B cell (primary cell): ENCODE measurements around the gene ELP2. TPM values are rescaled to one million over a fixed set of nuclear protein-coding genes. Genes with fewer than 3 reads are reported as not detected.

Experiments used
- ATAC-seq: fragments of 200-7000 bp; cut with Tn5 transposase; one replicate; pipeline ENCODE4 v1.10.0; 2021; ENCODE audit warnings: low read depth, mild to moderate bottlenecking, moderate number of reproducible peaks, moderate library complexity
- CTCF ChIA-PET: fragments of 350-600 bp; sonication (Branson Sonifier 250); formaldehyde crosslinking; loops from one replicate; lab custom pipeline; 2021; ENCODE audit warnings: antibody characterized with exemption, inconsistent platforms; lab: Charles Lee
- POLR2A ChIA-PET: fragments of 350-600 bp; sonication (Branson Sonifier 250); formaldehyde crosslinking; loops from one replicate; lab custom pipeline; 2021; ENCODE audit warnings: antibody characterized with exemption; lab: Charles Lee
- DNase-seq: peaks from one replicate; pipeline ENCODE4 v3.0.0; 2013
- H2AFZ ChIP-seq: 2 replicates; pipeline ENCODE4 v1.6.1; 2012; ENCODE audit warnings: mild to moderate bottlenecking, low read depth, low read length; ENCODE audit not compliant: insufficient read depth, poor library complexity, severe bottlenecking
- H3K27ac ChIP-seq, 2 donors: 1 replicate in 1 of 2; 2 replicates in 1 of 2; pipeline ENCODE4 v1.5.1; 2012 to 2013; ENCODE audit warnings: low read length in 2 of 2, mild to moderate bottlenecking in 2 of 2, moderate library complexity in 1 of 2
- H3K27me3 ChIP-seq, 4 experiments: fragments of 200-600 bp in 1 of 4; sonication (generic) in 1 of 4; replicated peaks in 1 of 4; 1 replicate in 2 of 4; 2 replicates in 2 of 4; pipeline versions ENCODE4 v1.6.1 to v1.7.0; 2013 to 2016; ENCODE audit warnings: low read length in 3 of 4, mild to moderate bottlenecking in 2 of 4, mixed read lengths in 1 of 4, moderate library complexity in 1 of 4; ENCODE audit not compliant: insufficient read depth in 4 of 4, control insufficient read depth in 3 of 4; ENCODE audit errors: control extremely low read depth in 1 of 4
- H3K36me3 ChIP-seq, 2 experiments: replicated peaks in 1 of 2; 1 replicate in 1 of 2; 2 replicates in 1 of 2; pipeline versions ENCODE4 v1.6.1 to v1.7.1; 2013; ENCODE audit warnings: low read length in 1 of 2; ENCODE audit not compliant: insufficient read depth in 2 of 2, control insufficient read depth in 1 of 2; ENCODE audit errors: control extremely low read depth in 1 of 2, extremely low read depth in 1 of 2
- H3K4me1 ChIP-seq, 2 donors: fragments of 200-600 bp in 1 of 2; sonication (generic) in 1 of 2; 1 replicate in 1 of 2; 2 replicates in 1 of 2; pipeline versions ENCODE4 v1.5.1 to v1.6.1; 2013 to 2017; ENCODE audit warnings: low read length in 2 of 2; ENCODE audit not compliant: control insufficient read depth in 2 of 2, insufficient read depth in 2 of 2
- H3K4me2 ChIP-seq: replicated peaks from 2 replicates; pipeline ENCODE3; 2012; ENCODE audit warnings: mild to moderate bottlenecking, low read depth, low read length; ENCODE audit not compliant: poor library complexity, severe bottlenecking
- H3K4me3 ChIP-seq, 5 experiments: fragments of 200-600 bp in 1 of 5; sonication (generic) in 1 of 5; 1 replicate in 3 of 5; 2 replicates in 2 of 5; pipeline versions ENCODE4 v1.5.1 to v1.7.0; 2011 to 2016; ENCODE audit warnings: low read length in 4 of 5, mild to moderate bottlenecking in 4 of 5, low read depth in 2 of 5, control low read depth in 1 of 5, moderate library complexity in 1 of 5; ENCODE audit not compliant: insufficient read depth in 1 of 5; ENCODE audit errors: control extremely low read depth in 1 of 5, extremely low read depth in 1 of 5
- H3K79me2 ChIP-seq: fragments of 200-600 bp; sonication (generic); one replicate; pipeline ENCODE4 v1.6.0; 2016; ENCODE audit warnings: low read length; ENCODE audit not compliant: control insufficient read depth, insufficient read depth
- H3K9ac ChIP-seq: fragments of 200-600 bp; sonication (generic); 2 replicates; pipeline ENCODE4 v1.6.1; 2017; ENCODE audit warnings: mild to moderate bottlenecking, low read length, moderate library complexity
- H3K9me3 ChIP-seq, 3 donors: one replicate each; pipeline versions ENCODE4 v1.6.1 to v1.7.1; 2013; ENCODE audit warnings: low read length in 2 of 3; ENCODE audit not compliant: control insufficient read depth in 2 of 3, insufficient read depth in 1 of 3; ENCODE audit errors: control extremely low read depth in 1 of 3
- H4K20me1 ChIP-seq: 2 replicates; pipeline ENCODE4 v1.6.0; 2012; ENCODE audit warnings: mild to moderate bottlenecking, low read length; ENCODE audit not compliant: insufficient read depth, control insufficient read depth, poor library complexity, severe bottlenecking
- H3K27ac Mint-ChIP-seq: one replicate; pipeline ENCODE4 v1.8.0; 2021; ENCODE audit warnings: mixed read lengths
- H3K27me3 Mint-ChIP-seq: one replicate; pipeline ENCODE4 v1.8.0; 2021; ENCODE audit warnings: mixed read lengths
- H3K4me1 Mint-ChIP-seq: one replicate; pipeline ENCODE4 v1.8.0; 2021; ENCODE audit warnings: mixed read lengths
- H3K4me3 Mint-ChIP-seq: one replicate; pipeline ENCODE4 v1.8.0; 2021; ENCODE audit warnings: mixed read lengths
- H3K9me3 Mint-ChIP-seq: one replicate; pipeline ENCODE4 v1.8.0; 2022; ENCODE audit warnings: mixed read lengths; ENCODE audit not compliant: insufficient read depth
- EZH2 ChIP-seq: IDR thresholded peaks from 2 replicates; pipeline ENCODE4 v1.6.1; 2012; ENCODE audit warnings: borderline replicate concordance, low read depth, mild to moderate bottlenecking, moderate library complexity, low read length; ENCODE audit not compliant: insufficient read depth, poor library complexity, severe bottlenecking
- WGBS: methylation state at CpG from one replicate; pipeline ENCODE4 v1.1.5; 2013; ENCODE audit warnings: missing lambda C conversion rate; ENCODE audit not compliant: insufficient coverage; 5-methylcytosine and 5-hydroxymethylcytosine counted together
- intact Hi-C: fragments of 100-400 bp; cut with micrococcal nuclease; formaldehyde crosslinking; loops from one replicate; pipeline ENCODE4 v1.10.0; 2022
- polyA plus RNA-seq: library from polyadenylated mRNA; depleted of rRNA; stranded (reverse); fragments of >200 nt; gene quantifications from 2 replicates; pipeline ENCODE4 v1.2.3, GENCODE V29; 2012
- total RNA-seq, 2 donors: library from RNA; stranded (reverse); fragments of 120-200 nt in 1 of 2; gene quantifications; 1 replicate in 1 of 2; 2 replicates in 1 of 2; pipeline versions ENCODE4 v1.2.3 to v1.2.4, GENCODE V29; 2013 to 2022
- TF ChIP-seq, protein P1 (sequence below): fragments of 200-600 bp; IDR thresholded peaks from one replicate; pipeline ENCODE4 v1.8.0; 2022; ENCODE audit warnings: antibody characterized with exemption, mild to moderate bottlenecking

The ELP2 gene
- total and polyA plus RNA-seq, 2 donors (not counting 1 experiment from before 2014, with no cell fraction given): 45.7 to 137 TPM

DNA sequence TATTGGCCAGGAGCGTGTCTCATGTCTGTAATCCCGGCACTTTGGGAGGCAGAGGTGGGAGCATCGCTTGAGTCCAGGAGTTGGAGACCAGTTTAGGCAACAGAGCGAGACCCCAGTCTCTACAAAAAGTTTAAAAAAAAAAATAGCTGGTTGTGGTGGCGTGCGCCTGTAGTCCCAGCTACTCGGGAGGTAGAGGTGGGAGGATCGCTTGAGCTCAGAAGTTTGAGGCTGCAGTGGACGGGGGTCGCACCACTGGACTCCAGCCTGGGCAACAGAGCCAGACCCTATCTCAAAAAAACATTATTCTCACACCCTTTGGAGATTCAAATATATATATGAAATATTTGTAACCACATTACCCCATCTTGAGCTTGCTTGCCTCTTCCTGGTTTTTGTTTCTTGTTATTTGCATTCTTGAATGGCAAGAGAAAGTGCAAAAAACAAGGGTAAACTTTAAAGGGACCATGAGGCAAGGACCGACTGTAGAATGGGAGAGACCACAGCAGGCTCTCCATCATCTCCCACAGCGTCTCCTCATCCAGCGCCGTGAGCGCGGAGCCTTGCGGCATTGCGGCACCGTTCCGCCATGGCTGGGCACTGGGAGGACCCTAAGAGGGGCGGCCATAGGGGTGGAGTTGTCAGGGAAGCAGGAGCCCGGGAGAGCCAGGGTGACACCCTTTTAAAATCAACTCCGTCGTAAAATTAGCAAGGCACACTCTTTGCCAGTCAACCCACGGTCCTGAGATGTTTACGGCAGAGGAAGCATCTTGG, 1.4 kb downstream of the ELP2 start:
- Histone ChIP-seq H3K27ac (no peak overlapping the region), H3K9ac (peak overlapping the region; percentile 92), H3K79me2 (peaks cover 68% of the 10 kb centered on the region), H3K36me3 (peaks cover 0 to 12% of the 10 kb centered on the region in 2 experiments), H3K4me1 (peaks cover 34 to 36% of the 10 kb centered on the region in 2 donors), H2AFZ (no peak overlapping the region), H3K9me3 (no peaks in the 10 kb centered on the region), H3K4me2 (peak overlapping the region; percentile 88), H3K4me3 (peak overlapping the region; percentile 82 to 98 (median 90)), H4K20me1 (peaks cover 51% of the 10 kb centered on the region), H3K27me3 (no peaks in the 10 kb centered on the region)
- no peaks in the 10 kb centered on the region for H3K27me3 Mint-ChIP-seq
- POLR2A ChIA-PET: interaction anchor here (1.5 kb wide), 1 partner anchor 633 kb away, joined by 4 read pairs; the partner anchor contains the start of gene INO80C
- peaks cover 57% of the 10 kb centered on the region for H3K4me1 Mint-ChIP-seq
- WGBS: 96% methylated on average over 14 of the region's 26 CpGs
- no peaks in the 10 kb centered on the region for H3K9me3 Mint-ChIP-seq
- DNase-seq (no peak), ATAC-seq (no peak)
- CTCF ChIA-PET: interaction anchor here (0.7 to 1.5 kb wide), 4 partner anchors 9 to 190 kb away, joined by 3 to 4 read pairs (median 4); no protein-coding TSS in a partner anchor
- intact Hi-C loops: loop anchor here (2.0 kb wide), 1 partner anchor 548 kb away; no protein-coding TSS in a partner anchor
- TF ChIP-seq EZH2: no peak
- TF ChIP-seq, protein P1, sequence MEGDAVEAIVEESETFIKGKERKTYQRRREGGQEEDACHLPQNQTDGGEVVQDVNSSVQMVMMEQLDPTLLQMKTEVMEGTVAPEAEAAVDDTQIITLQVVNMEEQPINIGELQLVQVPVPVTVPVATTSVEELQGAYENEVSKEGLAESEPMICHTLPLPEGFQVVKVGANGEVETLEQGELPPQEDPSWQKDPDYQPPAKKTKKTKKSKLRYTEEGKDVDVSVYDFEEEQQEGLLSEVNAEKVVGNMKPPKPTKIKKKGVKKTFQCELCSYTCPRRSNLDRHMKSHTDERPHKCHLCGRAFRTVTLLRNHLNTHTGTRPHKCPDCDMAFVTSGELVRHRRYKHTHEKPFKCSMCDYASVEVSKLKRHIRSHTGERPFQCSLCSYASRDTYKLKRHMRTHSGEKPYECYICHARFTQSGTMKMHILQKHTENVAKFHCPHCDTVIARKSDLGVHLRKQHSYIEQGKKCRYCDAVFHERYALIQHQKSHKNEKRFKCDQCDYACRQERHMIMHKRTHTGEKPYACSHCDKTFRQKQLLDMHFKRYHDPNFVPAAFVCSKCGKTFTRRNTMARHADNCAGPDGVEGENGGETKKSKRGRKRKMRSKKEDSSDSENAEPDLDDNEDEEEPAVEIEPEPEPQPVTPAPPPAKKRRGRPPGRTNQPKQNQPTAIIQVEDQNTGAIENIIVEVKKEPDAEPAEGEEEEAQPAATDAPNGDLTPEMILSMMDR: no peak
- H3K4me3 Mint-ChIP-seq: peak overlapping the region; percentile 94
- H3K27ac Mint-ChIP-seq: peak overlapping the region; percentile 98
